SK-N-MC (cell line): ENCODE measurements around the gene DAND5.

ENCODE experiments used
- EZH2 ChIP-seq: fragments of 200-600 bp; sonication (generic); IDR thresholded peaks from one replicate; pipeline ENCODE4 v1.6.1; 2017; ENCODE audit warnings: antibody characterized with exemption
- FOXP2 ChIP-seq: optimal IDR thresholded peaks from 2 replicates; pipeline ENCODE3; 2011; ENCODE audit warnings: mild to moderate bottlenecking, moderate library complexity; ENCODE audit not compliant: insufficient read depth; ENCODE audit errors: extremely low read length, control extremely low read depth
- POLR2AphosphoS5 ChIP-seq: IDR thresholded peaks from 2 replicates; pipeline ENCODE4 v1.6.1; 2012; ENCODE audit warnings: mild to moderate bottlenecking, low read depth, low read length, borderline replicate concordance

DNA sequence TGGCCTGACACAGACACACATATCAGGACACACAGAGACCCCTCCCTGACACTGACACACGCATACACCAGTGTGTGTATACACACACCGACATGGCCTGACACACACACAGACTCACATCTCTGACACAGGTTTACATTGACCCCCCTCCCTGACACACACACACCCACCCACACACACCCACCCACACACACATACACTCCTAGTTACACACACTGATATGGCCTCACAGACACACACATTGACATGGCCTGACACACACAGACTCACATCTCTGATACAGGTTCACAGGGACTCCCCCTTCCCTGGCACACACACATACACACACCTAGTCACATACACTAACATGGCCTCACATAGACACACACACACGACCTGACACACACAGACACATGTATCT is 21.5 kb downstream of the DAND5 start:
- TF ChIP-seq EZH2 (no peak), POLR2AphosphoS5 (no peak), FOXP2 (no peak)
